ENCODE results near the gene AQP9.
"Not testable (repeated sequence)": the region's sequence is repeated elsewhere in the genome, so short reads cannot be mapped to it uniquely, and the experiment has no call there.

The AQP9 gene

DNA sequence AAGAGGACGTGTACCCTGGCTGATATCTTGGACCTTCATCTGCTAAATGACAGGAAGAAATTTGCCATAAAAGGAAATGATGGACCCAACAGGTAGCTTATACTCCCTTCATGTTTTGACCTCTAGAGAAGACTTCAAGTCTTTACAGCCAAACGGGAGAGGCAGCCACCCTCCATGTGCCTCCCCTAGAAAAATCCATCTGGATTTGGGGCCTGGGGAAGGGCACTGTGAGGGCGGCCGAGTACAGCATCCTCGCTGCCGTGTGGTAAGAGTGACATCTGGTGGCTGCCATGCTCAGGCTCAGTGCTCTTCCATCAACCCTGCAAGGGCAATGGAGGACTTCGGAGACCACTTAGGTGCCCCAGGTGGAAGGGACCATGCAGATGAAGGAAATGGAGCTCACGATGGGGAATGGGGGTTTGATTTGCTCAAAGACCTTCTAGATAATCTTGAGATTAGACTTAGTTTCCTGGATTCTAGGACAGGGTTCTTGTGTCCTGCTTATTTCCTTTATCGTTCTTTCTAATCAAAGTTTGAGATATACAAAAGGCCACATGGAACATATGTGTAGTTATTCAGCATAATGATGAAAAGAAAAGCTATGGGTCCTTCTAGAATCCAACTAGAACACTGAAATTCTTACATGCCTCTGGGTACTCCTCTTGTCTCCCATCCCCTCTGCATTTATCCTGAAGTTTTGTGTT is 44.4 kb downstream of the AQP9 start:
- H3K27me3 ChIP-seq (ENCODE audit: insufficient read depth, low read depth, severe bottlenecking), result no peaks in the 10 kb centered on the region
- H3K9me3 ChIP-seq (ENCODE audit: severe bottlenecking), result no peaks in the 10 kb centered on the region
- no peaks in the 10 kb centered on the region for H3K36me3 ChIP-seq
- peak; percentile 59 for DNase-seq
- TF ChIP-seq, protein P1, sequence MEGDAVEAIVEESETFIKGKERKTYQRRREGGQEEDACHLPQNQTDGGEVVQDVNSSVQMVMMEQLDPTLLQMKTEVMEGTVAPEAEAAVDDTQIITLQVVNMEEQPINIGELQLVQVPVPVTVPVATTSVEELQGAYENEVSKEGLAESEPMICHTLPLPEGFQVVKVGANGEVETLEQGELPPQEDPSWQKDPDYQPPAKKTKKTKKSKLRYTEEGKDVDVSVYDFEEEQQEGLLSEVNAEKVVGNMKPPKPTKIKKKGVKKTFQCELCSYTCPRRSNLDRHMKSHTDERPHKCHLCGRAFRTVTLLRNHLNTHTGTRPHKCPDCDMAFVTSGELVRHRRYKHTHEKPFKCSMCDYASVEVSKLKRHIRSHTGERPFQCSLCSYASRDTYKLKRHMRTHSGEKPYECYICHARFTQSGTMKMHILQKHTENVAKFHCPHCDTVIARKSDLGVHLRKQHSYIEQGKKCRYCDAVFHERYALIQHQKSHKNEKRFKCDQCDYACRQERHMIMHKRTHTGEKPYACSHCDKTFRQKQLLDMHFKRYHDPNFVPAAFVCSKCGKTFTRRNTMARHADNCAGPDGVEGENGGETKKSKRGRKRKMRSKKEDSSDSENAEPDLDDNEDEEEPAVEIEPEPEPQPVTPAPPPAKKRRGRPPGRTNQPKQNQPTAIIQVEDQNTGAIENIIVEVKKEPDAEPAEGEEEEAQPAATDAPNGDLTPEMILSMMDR (IDR thresholded peaks at IDR 0.05; ENCODE audit: low read depth, low read length), result peak; percentile 97
- H3K4me3 ChIP-seq (ENCODE audit: low read depth, low read length), result no peak overlapping the region
- H3K27ac ChIP-seq, result no peak overlapping the region

- H3K4me3 ChIP-seq (ENCODE audit: low read depth, low read length), result no peak overlapping the region
- TF ChIP-seq, protein P1 (IDR thresholded peaks at IDR 0.05; ENCODE audit: low read depth, low read length), result no peak
- H3K27ac ChIP-seq, result no peak overlapping the region
- no peaks in the 10 kb centered on the region for H3K9me3 ChIP-seq (ENCODE audit: severe bottlenecking)
- H3K36me3 ChIP-seq, result no peaks in the 10 kb centered on the region
- H3K27me3 ChIP-seq (ENCODE audit: insufficient read depth, low read depth, severe bottlenecking), result no peaks in the 10 kb centered on the region
- DNase-seq, result no peak
Measured at GRCh38 chr15:58185439-58185838, 47.3 kb downstream of the AQP9 start.

DNA sequence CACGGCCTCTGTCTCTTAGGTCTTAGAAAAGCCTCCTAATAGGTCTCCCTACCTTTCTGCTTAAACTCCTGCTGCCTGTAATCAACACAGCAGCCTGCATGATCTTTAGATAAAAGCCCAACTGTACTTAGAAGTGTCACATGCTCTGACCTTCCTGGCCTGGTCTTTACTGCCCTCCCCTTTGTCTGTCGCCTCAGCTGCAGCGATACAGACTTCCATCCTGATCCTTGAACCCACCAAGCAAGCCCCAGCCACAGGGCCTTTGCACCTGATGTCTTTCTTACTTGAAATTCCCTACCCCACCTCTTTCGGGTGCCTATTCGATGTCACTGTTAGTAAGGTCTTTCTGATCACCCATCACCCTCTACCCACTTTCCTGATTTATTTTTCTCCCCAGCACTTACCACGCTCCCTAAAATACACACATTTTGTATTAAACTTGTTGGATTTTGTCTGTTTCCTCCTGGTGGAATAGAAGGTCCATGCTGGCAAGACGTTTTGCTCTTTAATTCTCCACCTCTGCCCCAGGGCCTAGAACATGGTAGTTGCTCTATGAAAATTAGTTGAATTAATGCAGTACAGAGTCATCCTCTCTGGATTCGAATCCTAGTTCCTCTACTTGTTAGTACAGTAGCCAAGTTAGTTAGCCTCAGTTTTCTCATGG is 51.1 kb downstream of the AQP9 start:
- DNase-seq, result no peak

DNA sequence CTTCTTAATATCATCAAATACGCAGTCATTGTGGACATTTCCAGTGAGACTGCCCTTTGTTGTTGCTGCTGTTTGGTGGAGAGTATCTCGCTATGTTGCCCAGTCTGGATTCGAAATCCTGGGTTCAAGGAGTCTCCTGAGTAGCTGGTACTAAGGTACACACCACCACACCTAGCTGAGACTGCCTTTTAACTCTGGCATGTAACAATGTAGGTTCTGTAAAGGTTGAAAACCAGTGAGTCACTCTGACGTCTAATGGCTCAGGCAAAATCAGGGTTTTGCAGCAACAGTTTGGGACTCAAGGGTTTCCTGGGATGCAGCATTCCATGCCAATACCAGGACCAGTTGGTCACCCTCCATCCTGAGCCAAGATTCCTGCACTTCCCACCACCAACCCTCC is 52.2 kb downstream of the AQP9 start:
- TF ChIP-seq, protein P1 (IDR thresholded peaks at IDR 0.05; ENCODE audit: low read depth, low read length), result no peak
- no peaks in the 10 kb centered on the region for H3K36me3 ChIP-seq
- H3K4me3 ChIP-seq (ENCODE audit: low read depth, low read length), result no peak overlapping the region
- H3K27ac ChIP-seq, result no peak overlapping the region
- H3K9me3 ChIP-seq (ENCODE audit: severe bottlenecking), result no peaks in the 10 kb centered on the region
- no peak for DNase-seq
- H3K27me3 ChIP-seq (ENCODE audit: insufficient read depth, low read depth, severe bottlenecking), result no peaks in the 10 kb centered on the region

More for the DNA sequence above, 51.1 kb downstream of the AQP9 start:
- no peaks in the 10 kb centered on the region for H3K27me3 ChIP-seq (ENCODE audit: insufficient read depth, low read depth, severe bottlenecking)
- TF ChIP-seq, protein P1 (IDR thresholded peaks at IDR 0.05; ENCODE audit: low read depth, low read length), result no peak
- no peaks in the 10 kb centered on the region for H3K36me3 ChIP-seq
- H3K4me3 ChIP-seq (ENCODE audit: low read depth, low read length), result no peak overlapping the region
- no peaks in the 10 kb centered on the region for H3K9me3 ChIP-seq (ENCODE audit: severe bottlenecking)
- no peak overlapping the region for H3K27ac ChIP-seq

DNA sequence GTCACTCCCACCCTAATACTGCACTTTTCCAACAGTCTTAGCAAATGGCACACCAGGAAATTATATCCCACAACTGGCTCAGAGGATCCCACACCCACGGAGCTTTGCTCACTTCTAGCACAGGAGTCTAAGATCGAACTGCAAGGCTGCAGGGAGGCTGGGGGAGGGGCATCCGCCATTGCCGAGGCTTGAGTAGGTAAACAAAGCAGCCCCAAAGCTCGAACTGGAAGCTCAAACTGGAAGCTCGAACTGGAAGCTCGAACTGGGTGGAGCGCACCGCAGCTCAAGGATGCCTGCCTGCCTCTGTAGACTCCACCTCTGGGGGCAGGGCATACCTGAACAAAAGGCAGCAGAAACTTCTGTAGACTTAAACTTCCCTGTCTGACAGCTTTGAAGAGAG is 55.5 kb downstream of the AQP9 start:
- H3K9me3 ChIP-seq (ENCODE audit: severe bottlenecking), result not testable (repeated sequence)

DNA sequence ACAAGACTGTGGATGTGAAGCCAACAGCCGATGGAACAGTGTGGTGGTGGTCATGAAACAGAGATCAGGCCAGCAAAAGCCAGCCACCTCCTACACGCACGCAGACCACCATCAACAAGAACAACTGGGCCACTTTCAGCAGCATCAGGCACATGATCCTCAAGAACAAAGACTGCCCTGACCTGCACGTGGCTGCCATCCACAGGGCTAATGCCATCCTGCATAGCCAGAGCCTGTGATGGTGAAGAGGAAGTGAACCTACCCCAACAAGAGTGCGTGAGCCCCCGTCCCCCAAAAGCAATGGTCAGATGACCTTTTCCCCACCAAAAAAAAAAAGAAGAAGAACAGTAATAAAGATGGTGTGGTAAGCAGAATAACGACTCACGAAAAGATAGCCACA is 62.6 kb downstream of the AQP9 start:
- TF ChIP-seq, protein P1 (IDR thresholded peaks at IDR 0.05; ENCODE audit: low read depth, low read length), result no peak

More for the DNA sequence above, 55.5 kb downstream of the AQP9 start:
- not testable (repeated sequence) for H3K4me3 ChIP-seq (ENCODE audit: low read depth, low read length); H3K36me3 ChIP-seq; DNase-seq; H3K27ac ChIP-seq; H3K27me3 ChIP-seq (ENCODE audit: insufficient read depth, low read depth, severe bottlenecking)

More for the DNA sequence above, 62.6 kb downstream of the AQP9 start:
- Histone ChIP-seq H3K4me3 (ENCODE audit: low read depth, low read length) (no peak overlapping the region), H3K9me3 (ENCODE audit: severe bottlenecking) (no peaks in the 10 kb centered on the region), H3K27me3 (ENCODE audit: insufficient read depth, low read depth, severe bottlenecking) (no peaks in the 10 kb centered on the region), H3K36me3 (no peaks in the 10 kb centered on the region), H3K27ac (no peak overlapping the region)
- DNase-seq, result no peak
